Measurements from ENCODE around the gene CRACR2A.

The CRACR2A gene

GRCh38 chr12:3727877-3728632 is 24.9 kb downstream of the CRACR2A start:
- H3K4me3 ChIP-seq = no peak overlapping the region
- H3K27ac ChIP-seq = peak overlapping the region in 5 of 21 experiments; percentile 8 to 33 (median 14)

- Histone ChIP-seq H3K4me3 (no peak overlapping the region), H3K27ac (peak overlapping the region in 1 of 21 experiments; percentile 8)
Observed at GRCh38 chr12:3727354-3727753, 25.6 kb downstream of the CRACR2A start.

GRCh38 chr12:3726456-3726855 is 26.5 kb downstream of the CRACR2A start:
- Histone ChIP-seq H3K27ac (peak overlapping the region in 2 of 21 experiments; percentile 11 to 29), H3K4me3 (no peak overlapping the region)

- peak overlapping the region in 3 of 21 experiments; percentile 13 to 44 (median 23) for H3K27ac ChIP-seq
- no peak overlapping the region for H3K4me3 ChIP-seq
Observed at GRCh38 chr12:3725388-3726115, 27.4 kb downstream of the CRACR2A start.

- no peak overlapping the region for H3K27ac ChIP-seq
Observed at GRCh38 chr12:3723916-3724805, 28.7 kb downstream of the CRACR2A start.

GRCh38 chr12:3722368-3722767 is 30.5 kb downstream of the CRACR2A start:
- no peak overlapping the region for H3K4me3 ChIP-seq

More at GRCh38 chr12:3723916-3724805, 28.7 kb downstream of the CRACR2A start:
- H3K4me3 ChIP-seq = no peak overlapping the region

GRCh38 chr12:3720772-3721171 is 32.1 kb downstream of the CRACR2A start:
- no peak overlapping the region for H3K4me3 ChIP-seq

More at GRCh38 chr12:3722368-3722767, 30.5 kb downstream of the CRACR2A start:
- no peak overlapping the region for H3K27ac ChIP-seq

GRCh38 chr12:3718100-3718499 is 34.8 kb downstream of the CRACR2A start:
- Histone ChIP-seq H3K4me3 (no peak overlapping the region), H3K27ac (no peak overlapping the region)

More at GRCh38 chr12:3720772-3721171, 32.1 kb downstream of the CRACR2A start:
- H3K27ac ChIP-seq = no peak overlapping the region

GRCh38 chr12:3717283-3717898 is 35.5 kb downstream of the CRACR2A start:
- Histone ChIP-seq H3K27ac (no peak overlapping the region), H3K4me3 (no peak overlapping the region)

GRCh38 chr12:3715999-3716398 is 36.9 kb downstream of the CRACR2A start:
- no peak overlapping the region for H3K4me3 ChIP-seq
- no peak overlapping the region for H3K27ac ChIP-seq

- Histone ChIP-seq H3K27ac (no peak overlapping the region), H3K4me3 (no peak overlapping the region)
Observed at GRCh38 chr12:3713947-3714346, 39.0 kb downstream of the CRACR2A start.

GRCh38 chr12:3713483-3713882 is 39.4 kb downstream of the CRACR2A start:
- Histone ChIP-seq H3K27ac (no peak overlapping the region), H3K4me3 (no peak overlapping the region)

- Histone ChIP-seq H3K27ac (no peak overlapping the region), H3K4me3 (no peak overlapping the region)
Observed at GRCh38 chr12:3712209-3712992, 40.5 kb downstream of the CRACR2A start.

GRCh38 chr12:3705354-3705675 is 47.6 kb downstream of the CRACR2A start:
- no peak overlapping the region for H3K4me3 ChIP-seq
- H3K27ac ChIP-seq = peak overlapping the region in 14 of 21 experiments; percentile 7 to 78 (median 64)

GRCh38 chr12:3704512-3705353 is 48.2 kb downstream of the CRACR2A start:
- peak overlapping the region in 19 of 21 experiments; percentile 7 to 78 (median 61) for H3K27ac ChIP-seq

GRCh38 chr12:3700861-3701260 is 52.0 kb downstream of the CRACR2A start:
- Histone ChIP-seq H3K4me3 (no peak overlapping the region), H3K27ac (no peak overlapping the region)

More at GRCh38 chr12:3704512-3705353, 48.2 kb downstream of the CRACR2A start:
- H3K4me3 ChIP-seq = no peak overlapping the region

- H3K27ac ChIP-seq = peak overlapping the region in 6 of 21 experiments; percentile 6 to 45 (median 24)
- no peak overlapping the region for H3K4me3 ChIP-seq
Observed at GRCh38 chr12:3698218-3698974, 54.5 kb downstream of the CRACR2A start.

Data from skin epidermis (tissue), 12 donors.